DND-41 (cell line): ENCODE data around the gene EPB41L2.
"Not testable (repeated sequence)": the region's sequence is repeated elsewhere in the genome, so short reads cannot be mapped to it uniquely, and the experiment has no call there.

Experiments used
- ATAC-seq: fragments of 200-7000 bp; cut with Tn5 transposase; 3 replicates; pipeline ENCODE4 v1.9.1; 2021; ENCODE audit warnings: low read depth; ENCODE audit not compliant: insufficient read depth
- DNase-seq: peaks from one replicate; pipeline ENCODE4 v3.0.0-alpha.2; 2020
- H2AFZ ChIP-seq: 2 replicates; pipeline ENCODE4 v1.6.0; 2012; ENCODE audit warnings: low read depth, low read length
- H3K27ac ChIP-seq: 2 replicates; pipeline ENCODE4 v1.5.1; 2012; ENCODE audit warnings: low read length, inconsistent platforms
- H3K27me3 ChIP-seq: fragments of 200-600 bp; sonication (generic); 2 replicates; pipeline ENCODE4 v1.6.0; 2012; ENCODE audit warnings: low read length, mild to moderate bottlenecking, inconsistent platforms; ENCODE audit not compliant: insufficient read depth, poor library complexity
- H3K36me3 ChIP-seq: 2 replicates; pipeline ENCODE4 v1.5.1; 2012; ENCODE audit warnings: low read length, inconsistent platforms; ENCODE audit not compliant: insufficient read depth
- H3K4me1 ChIP-seq: 2 replicates; pipeline ENCODE4 v1.5.1; 2012; ENCODE audit warnings: mild to moderate bottlenecking, low read length; ENCODE audit not compliant: insufficient read depth
- H3K4me2 ChIP-seq: 2 replicates; pipeline ENCODE4 v1.6.0; 2012; ENCODE audit warnings: mild to moderate bottlenecking, moderate library complexity, low read length, inconsistent platforms; ENCODE audit not compliant: insufficient read depth
- H3K4me3 ChIP-seq, 2 experiments: fragments of 200-600 bp in 1 of 2; shearing (Covaris generic) in 1 of 2; 2 replicates each; pipeline ENCODE4 v1.5.1; 2012 to 2016; ENCODE audit warnings: inconsistent platforms in 2 of 2, low read length in 2 of 2, mild to moderate bottlenecking in 2 of 2, low read depth in 1 of 2, moderate library complexity in 1 of 2
- H3K79me2 ChIP-seq: 2 replicates; pipeline ENCODE4 v1.6.0; 2012; ENCODE audit warnings: low read length, inconsistent platforms; ENCODE audit not compliant: insufficient read depth
- H3K9ac ChIP-seq: 2 replicates; pipeline ENCODE4 v1.6.0; 2012; ENCODE audit warnings: low read depth, mild to moderate bottlenecking, inconsistent platforms, low read length, moderate library complexity
- H3K9me3 ChIP-seq: 2 replicates; pipeline ENCODE4 v1.5.1; 2012; ENCODE audit warnings: low read length, moderate library complexity, mild to moderate bottlenecking, inconsistent platforms; ENCODE audit not compliant: insufficient read depth, severe bottlenecking
- H4K20me1 ChIP-seq: 2 replicates; pipeline ENCODE4 v1.6.0; 2012; ENCODE audit warnings: low read length; ENCODE audit not compliant: insufficient read depth
- CTCF ChIP-seq: IDR thresholded peaks from 2 replicates; pipeline ENCODE4 v1.5.1; 2012; ENCODE audit warnings: borderline replicate concordance, low read length, moderate library complexity, mild to moderate bottlenecking; ENCODE audit not compliant: poor library complexity, severe bottlenecking; ENCODE audit errors: extremely low read depth
- EZH2 ChIP-seq: IDR thresholded peaks from 3 replicates; pipeline ENCODE4 v1.6.1; 2012; ENCODE audit warnings: borderline replicate concordance, low read depth, mild to moderate bottlenecking, moderate library complexity, low read length, inconsistent platforms; ENCODE audit not compliant: severe bottlenecking

The EPB41L2 gene

GRCh38 chr6:131096786-131097185 lies 33.7 kb upstream of the EPB41L2 start:
- H3K9ac ChIP-seq, result no peak overlapping the region
- DNase-seq, result no peak
- H3K27ac ChIP-seq, result no peak overlapping the region
- no peak overlapping the region for H3K4me3 ChIP-seq
- no peaks in the 10 kb centered on the region for H3K36me3 ChIP-seq
- no peaks in the 10 kb centered on the region for H3K4me1 ChIP-seq
- no peaks in the 10 kb centered on the region for H3K79me2 ChIP-seq
- H3K4me2 ChIP-seq, result no peak overlapping the region
- no peak overlapping the region for H2AFZ ChIP-seq
- H4K20me1 ChIP-seq, result no peaks in the 10 kb centered on the region
- H3K9me3 ChIP-seq, result no peaks in the 10 kb centered on the region
- ATAC-seq, result no peak
- TF ChIP-seq EZH2, result no peak
- TF ChIP-seq CTCF, result no peak
- no peaks in the 10 kb centered on the region for H3K27me3 ChIP-seq

GRCh38 chr6:131093334-131093733 lies 30.3 kb upstream of the EPB41L2 start:
- TF ChIP-seq CTCF (no peak), EZH2 (no peak)
- ATAC-seq, result no peak
- Histone ChIP-seq H3K9me3 (no peaks in the 10 kb centered on the region), H3K27me3 (no peaks in the 10 kb centered on the region), H3K27ac (no peak overlapping the region), H3K79me2 (no peaks in the 10 kb centered on the region), H3K4me3 (no peak overlapping the region), H3K4me1 (no peaks in the 10 kb centered on the region), H3K4me2 (no peak overlapping the region), H2AFZ (no peak overlapping the region), H3K9ac (no peak overlapping the region), H4K20me1 (no peaks in the 10 kb centered on the region), H3K36me3 (no peaks in the 10 kb centered on the region)
- no peak for DNase-seq

DNA sequence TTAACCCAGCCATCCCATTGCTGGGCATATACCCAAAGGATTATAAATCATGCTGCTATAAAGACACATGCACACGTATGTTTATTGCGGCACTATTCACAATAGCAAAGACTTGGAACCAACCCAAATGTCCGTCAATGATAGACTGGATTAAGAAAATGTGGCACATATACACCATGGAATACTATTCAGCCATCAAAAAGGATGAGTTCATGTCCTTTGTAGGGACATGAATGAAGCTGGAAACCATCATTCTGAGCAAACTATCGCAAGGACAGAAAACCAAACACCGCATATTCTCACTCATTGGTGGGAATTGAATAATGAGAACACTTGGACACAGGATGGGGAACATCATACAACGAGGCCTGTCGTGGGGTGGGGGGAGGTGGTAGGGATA lies 28.9 kb upstream of the EPB41L2 start:
- not testable (repeated sequence) for H3K4me1 ChIP-seq

DNA sequence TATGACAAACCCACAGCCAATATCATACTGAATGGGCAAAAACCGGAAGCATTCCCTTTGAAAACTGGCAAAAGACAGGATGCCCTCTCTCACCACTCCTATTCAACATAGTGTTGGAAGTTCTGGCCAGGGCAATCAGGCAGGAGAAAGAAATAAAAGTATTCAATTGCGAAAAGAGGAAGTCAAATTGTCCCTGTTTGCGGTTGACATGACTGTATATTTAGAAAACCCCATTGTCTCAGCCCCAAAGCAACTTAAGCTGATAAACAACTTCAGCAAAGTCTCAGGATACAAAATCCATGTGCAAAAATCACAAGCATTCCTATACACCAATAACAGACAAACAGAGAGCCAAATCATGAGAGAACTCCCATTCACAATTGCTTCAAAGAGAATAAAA lies 27.3 kb upstream of the EPB41L2 start:
- not testable (repeated sequence) for H3K4me3 ChIP-seq, ATAC-seq, H3K79me2 ChIP-seq, H3K4me1 ChIP-seq, H3K27ac ChIP-seq, DNase-seq, H3K9me3 ChIP-seq, H4K20me1 ChIP-seq, H2AFZ ChIP-seq, H3K27me3 ChIP-seq, H3K4me2 ChIP-seq, H3K36me3 ChIP-seq, H3K9ac ChIP-seq

More for the DNA sequence above, 28.9 kb upstream of the EPB41L2 start:
- not testable (repeated sequence) for H3K4me2 ChIP-seq, H3K36me3 ChIP-seq, H2AFZ ChIP-seq, H3K4me3 ChIP-seq, H4K20me1 ChIP-seq, DNase-seq, ATAC-seq, H3K9me3 ChIP-seq, H3K9ac ChIP-seq, H3K27me3 ChIP-seq, H3K79me2 ChIP-seq, H3K27ac ChIP-seq

- H3K27me3 ChIP-seq, result no peaks in the 10 kb centered on the region
- H3K9me3 ChIP-seq, result peaks cover 4% of the 10 kb centered on the region
- H3K79me2 ChIP-seq, result no peaks in the 10 kb centered on the region
- no peak overlapping the region for H3K27ac ChIP-seq
- no peak overlapping the region for H2AFZ ChIP-seq
- no peak overlapping the region for H3K4me3 ChIP-seq
- TF ChIP-seq EZH2 (no peak), CTCF (peak; percentile 15)
- H3K9ac ChIP-seq, result no peak overlapping the region
- DNase-seq (peak; percentile 14), ATAC-seq (peak; percentile 31; the same call in 2 of the 3 replicates)
- H4K20me1 ChIP-seq, result no peaks in the 10 kb centered on the region
- no peaks in the 10 kb centered on the region for H3K36me3 ChIP-seq
- H3K4me1 ChIP-seq, result no peaks in the 10 kb centered on the region
- no peak overlapping the region for H3K4me2 ChIP-seq
Observed at GRCh38 chr6:131084982-131085381, 21.9 kb upstream of the EPB41L2 start.
